Measurements from ENCODE around the gene TCERG1L.
"Not testable (repeated sequence)": the region's sequence is repeated elsewhere in the genome, so short reads cannot be mapped to it uniquely, and the experiment has no call there.

TCERG1L gene

DNA sequence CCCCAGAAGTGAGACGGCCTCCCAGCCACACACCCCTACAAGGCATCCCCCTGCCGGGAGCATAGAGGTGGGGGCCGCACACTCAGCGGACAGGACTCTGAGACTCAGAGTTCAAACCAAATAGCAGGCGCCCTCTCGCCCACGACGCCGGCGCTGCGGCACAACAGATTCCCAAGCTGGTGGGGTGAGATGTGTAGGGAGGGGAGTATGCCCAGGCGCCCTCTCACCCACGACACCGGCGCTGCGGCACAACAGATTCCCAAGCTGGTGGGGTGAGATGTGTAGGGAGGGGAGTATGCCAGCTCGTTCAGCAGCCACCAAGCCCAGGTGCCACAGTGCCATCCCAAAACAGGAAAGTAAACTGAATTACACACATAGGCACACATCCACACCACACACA lies 64.7 kb downstream of the TCERG1L start:
- no peak for DNase-seq

DNA sequence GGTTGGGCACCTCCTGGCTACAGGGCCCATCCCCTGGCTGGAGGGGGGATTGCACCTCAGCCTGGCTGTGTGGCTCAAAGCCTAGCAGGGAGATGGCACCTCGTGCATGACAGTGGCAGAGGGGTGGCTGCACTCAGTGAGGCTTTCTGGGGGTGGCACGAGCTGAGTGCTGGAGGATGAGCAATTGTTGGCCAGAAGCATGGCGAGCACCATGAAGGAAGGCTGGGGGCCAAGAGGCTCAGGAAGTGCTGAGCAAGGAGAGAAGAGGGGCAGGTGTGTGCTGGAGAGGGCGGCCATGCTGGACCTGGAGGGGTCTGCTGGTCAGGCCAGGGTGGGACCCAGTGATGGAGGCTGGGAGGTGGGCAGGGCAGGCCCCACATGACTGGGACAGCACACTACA lies 65.4 kb downstream of the TCERG1L start:
- DNase-seq: no peak

GRCh38 chr10:131245475-131246059 lies 66.0 kb downstream of the TCERG1L start:
- DNase-seq: no peak

- no peak for DNase-seq
Observed at GRCh38 chr10:131244836-131245235, 66.7 kb downstream of the TCERG1L start.

- no peak for DNase-seq
Observed at GRCh38 chr10:131243076-131243475, 68.4 kb downstream of the TCERG1L start.

DNA sequence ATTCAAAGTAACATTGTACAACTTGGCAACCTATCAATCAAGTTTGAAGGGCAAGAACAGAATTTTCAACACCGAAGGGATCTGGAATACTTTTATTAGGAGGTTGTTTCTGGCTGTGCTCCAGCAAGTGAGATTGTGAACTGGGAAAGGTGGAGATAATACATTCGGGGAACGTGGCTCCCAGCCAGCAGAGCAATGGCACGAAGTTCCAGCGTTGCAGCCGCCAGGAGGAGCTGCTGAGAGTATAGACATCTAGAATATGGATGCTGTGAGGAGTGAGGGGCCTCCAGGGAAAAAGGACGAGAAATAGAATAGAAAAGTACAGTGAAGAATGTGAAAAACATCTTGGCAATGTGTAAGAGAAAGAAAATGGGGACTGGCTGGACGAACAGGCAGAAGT lies 69.5 kb downstream of the TCERG1L start:
- DNase-seq: no peak

GRCh38 chr10:131240691-131241090 lies 70.8 kb downstream of the TCERG1L start:
- DNase-seq: no peak

- no peak for DNase-seq
Observed at GRCh38 chr10:131239926-131240325, 71.6 kb downstream of the TCERG1L start.

- no peak for DNase-seq
Observed at GRCh38 chr10:131239450-131239849, 72.1 kb downstream of the TCERG1L start.

DNA sequence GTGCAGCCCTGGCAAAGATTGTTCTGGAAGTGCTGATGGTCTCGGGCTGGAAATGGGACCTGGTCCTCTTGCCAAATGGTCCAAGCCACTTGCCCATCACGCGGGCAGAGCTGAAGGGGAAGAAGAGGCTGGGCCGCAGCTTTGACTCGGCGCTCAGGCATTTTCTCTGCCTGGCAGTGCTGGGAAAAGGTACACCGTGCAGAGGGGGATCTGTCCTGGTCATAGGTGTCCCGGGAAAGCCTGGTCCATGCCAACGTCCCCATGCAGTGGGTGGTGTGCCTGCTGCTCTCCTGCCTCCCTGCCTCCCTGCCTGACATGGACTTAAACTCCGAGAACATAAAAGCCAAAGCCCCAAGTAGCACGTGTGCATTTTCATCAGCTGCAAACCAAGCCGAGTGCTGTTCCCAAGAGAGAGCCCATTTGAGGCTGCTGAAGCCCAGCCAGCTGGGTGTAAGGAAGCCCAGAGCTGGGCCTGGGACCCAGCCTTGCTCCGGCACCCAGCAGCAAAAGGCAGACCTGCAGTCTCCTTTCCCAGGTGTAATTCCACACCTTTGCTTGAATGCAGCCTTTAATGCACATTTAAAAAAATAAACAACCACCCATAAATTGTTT lies 72.7 kb downstream of the TCERG1L start:
- DNase-seq: no peak

DNA sequence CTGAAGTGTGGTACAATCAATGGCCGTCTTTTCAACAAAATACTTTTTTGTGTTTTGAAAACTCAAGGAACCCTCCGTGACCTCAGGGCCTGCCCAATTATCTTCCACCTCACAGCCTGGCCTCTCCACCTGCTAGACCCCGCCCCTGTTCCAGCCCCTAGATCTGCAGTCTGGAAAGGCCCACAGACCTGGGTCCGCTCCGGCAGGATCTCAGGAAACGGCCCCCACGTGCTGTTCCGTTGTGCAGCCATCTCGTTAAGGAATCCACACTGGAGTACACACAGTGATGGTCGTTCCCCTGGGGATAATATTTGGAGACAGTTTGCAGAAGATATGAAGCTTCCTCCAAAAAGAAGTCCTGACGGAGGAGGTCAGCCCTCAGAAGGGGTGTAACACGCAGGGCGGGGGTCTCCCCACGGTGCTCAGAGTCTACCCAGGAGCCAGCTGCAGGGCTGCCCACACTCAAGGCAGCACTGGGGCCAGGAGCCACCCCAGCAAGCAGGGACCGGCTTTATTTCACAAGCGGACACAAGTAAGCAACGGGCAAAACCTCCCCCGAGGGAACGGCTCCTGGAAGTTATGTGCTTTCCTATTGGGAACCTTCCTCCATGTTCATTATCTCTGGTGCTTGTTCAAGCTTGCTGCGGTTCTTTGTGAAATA lies 73.4 kb downstream of the TCERG1L start:
- no peak for DNase-seq

DNA sequence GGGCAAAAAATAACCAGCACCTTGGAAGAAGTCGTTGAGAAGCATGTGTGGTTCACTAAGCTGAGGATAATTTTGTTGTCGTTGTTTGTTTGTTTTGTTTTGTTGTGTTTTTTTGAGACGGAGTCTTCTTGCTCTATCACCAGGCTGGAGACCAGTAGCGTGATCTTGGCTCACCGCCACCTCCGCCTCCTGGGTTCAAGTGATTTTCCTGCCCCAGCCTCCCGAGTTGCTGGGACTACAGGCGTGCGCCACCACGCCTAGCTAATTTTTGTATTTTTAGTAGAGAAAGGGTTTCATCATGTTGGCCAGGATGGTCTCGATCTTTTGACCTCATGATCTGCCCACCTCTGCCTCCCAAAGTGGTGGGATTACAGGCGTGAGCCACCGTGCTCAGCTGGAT lies 76.9 kb downstream of the TCERG1L start:
- DNase-seq: not testable (repeated sequence)

- DNase-seq: no peak
Observed at GRCh38 chr10:131233611-131234258, 77.8 kb downstream of the TCERG1L start.

DNA sequence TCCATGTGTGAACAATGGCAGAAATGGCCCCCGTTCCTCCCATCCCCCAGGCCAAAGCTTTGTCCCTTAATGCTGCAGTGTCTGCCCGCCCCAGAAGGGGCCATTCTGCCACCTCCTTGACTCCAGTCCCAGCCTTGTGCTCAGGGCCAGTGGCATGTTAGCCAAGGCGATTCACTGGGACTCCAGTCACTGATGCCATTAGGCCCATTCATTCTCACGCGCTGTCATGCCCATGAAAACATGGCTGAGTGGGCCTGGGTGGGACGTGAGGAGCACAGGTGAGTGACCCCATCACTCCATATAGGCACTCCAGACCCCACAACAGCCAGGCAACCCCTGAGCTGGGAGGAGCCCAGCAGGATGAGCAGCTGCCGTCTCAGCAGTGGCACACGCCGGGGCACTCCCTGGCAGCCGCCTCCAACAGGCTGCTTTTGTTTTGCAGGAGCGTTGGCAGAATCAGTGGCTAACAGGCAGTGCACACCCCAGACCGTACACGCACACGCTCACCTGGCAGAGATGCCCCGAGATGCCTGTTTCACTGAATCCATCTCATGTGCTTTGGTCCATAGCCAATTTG lies 79.5 kb downstream of the TCERG1L start:
- no peak for DNase-seq

- no peak for DNase-seq
Observed at GRCh38 chr10:131231323-131231964, 80.1 kb downstream of the TCERG1L start.

DNA sequence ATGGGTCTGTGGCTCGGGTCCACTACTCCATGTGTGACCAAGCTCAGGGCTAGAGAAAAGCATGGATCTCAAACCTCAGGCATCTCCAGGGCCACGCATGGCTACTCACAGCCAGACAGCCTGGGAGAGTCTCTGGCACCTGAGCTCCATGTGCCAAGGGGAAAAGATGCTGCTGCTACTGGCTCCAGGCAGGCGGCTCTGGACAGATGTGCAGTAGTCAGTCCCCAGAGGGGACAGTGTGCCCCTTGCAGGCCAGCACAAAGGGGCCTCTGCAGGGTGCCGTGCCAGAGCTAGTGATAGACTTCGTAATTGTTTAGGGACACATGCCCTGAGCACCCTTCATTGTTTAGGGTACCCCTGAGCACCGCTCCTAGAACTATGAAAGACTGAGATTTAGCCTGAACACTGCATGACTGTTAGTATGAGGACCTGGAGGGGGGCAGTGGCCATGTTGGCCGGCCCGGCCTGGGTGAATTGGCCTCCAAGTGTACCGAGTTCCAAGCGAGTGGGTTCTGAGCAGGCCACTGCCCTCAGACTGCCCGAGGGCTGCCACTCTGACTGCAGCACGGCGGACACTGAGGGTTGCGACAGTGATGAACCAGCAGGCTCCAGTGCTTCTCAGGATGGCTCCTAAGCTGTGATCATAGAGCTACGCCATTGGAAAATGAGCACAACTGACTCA lies 80.7 kb downstream of the TCERG1L start:
- no peak for DNase-seq

DNA sequence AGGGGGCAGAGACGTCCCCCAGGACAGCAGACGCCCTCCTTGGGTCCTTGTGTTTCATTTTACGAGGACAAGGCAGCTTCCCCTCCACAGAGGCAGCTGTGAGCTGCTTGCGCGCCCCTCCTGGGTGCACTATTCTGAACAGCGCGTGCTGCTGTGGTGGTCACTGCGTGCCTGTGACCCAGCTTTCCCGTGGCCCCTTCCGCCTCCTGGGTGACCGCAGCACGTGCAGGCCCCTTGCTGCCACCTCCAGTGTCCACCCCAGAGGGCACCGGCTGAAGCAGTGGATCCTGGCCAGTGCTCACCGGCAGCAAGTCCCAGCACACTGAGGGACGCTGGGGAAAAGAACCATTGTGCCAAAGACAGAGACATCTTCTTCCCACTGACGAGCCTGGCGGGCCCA lies 81.4 kb downstream of the TCERG1L start:
- DNase-seq: no peak

DNA sequence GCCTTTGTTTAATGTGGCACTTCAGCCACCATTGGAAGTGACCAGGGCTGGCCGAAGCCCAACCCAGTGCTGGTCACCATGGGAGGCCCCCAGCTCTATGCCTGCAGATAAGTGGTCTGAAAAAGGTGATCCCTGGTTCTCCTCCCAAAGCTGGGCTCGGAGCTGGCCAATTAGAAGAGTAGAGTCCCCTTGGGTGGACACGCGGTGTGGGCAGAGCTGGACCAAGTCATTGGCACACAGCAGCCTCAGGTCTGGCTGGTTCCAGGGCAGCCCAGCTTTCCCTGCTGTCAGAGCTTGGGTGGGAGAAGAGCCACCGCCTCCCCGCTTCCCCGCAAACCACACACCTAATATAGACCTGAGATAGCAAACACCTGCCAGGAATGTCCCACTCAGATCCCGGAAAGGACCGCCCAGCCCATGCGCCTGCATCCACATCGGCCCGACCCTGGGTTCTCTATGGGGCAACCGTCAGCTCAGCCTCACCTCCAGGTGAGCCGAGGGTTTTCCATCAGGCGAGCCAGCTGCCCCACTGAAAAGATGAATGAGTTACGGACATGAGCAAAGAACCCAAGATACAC lies 84.3 kb downstream of the TCERG1L start:
- DNase-seq: no peak

- no peak for DNase-seq
Observed at GRCh38 chr10:131226446-131227162, 84.9 kb downstream of the TCERG1L start.

DNA sequence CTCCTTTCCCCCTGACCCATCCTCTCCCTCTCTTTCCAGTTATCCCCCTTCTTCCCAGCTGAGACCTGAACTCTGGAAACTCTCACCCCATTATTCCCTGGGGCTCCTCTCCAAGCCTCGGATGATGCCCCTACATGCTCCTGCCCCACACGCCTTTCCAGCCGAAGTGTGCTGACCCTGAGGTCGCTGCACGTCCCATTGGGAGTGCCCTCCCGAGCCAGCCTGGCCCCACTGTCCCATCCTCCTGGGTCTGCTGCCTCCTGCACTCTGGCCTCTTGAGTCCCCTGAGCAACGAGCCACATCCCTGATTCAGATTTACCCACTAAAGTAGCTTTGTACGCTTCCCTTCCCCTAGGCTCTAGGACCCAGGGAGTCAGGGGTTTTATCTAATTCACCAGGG lies 87.4 kb downstream of the TCERG1L start:
- DNase-seq: no peak

DNA sequence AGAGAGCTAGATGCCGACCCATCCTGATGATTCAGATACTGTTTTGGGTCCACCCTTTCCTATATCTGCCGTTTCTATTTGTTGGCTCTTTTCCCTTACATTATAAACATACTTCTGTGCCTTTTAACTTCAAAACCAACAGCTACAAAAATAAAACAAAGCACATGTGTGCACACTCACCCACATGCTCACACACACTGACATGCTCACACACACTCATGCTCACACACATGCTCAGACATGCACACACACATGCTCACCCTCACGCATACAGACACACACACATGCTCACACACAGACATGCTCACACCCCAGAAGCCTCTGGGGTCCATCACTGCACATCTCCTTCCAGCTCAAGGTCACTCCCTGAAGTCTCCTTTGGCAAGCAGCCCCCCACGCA lies 88.1 kb downstream of the TCERG1L start:
- no peak for DNase-seq
